Right lung (tissue), 5 donors: ENCODE measurements around the gene EFCAB6. TPM values are rescaled to one million over a fixed set of nuclear protein-coding genes. Genes with fewer than 3 reads are reported as not detected.

Experiments used
- DNase-seq, 2 donors: peaks; one replicate each; pipeline ENCODE4 v3.0.0-alpha.2; 2013
- polyA plus RNA-seq, 5 donors: library from polyadenylated mRNA; unstranded; fragments of 120-200 nt; gene quantifications; one replicate each; pipeline versions ENCODE4 v1.2.1 to v1.2.3, GENCODE V29; 2013; ENCODE audit warnings: inconsistent platforms in 1 of 5, low replicate concordance in 1 of 5; ENCODE audit not compliant: insufficient read length in 5 of 5, insufficient read depth in 1 of 5

EFCAB6 gene
- polyA plus RNA-seq, 5 donors = 3.4 to 5.9 (median 3.9) TPM

DNA sequence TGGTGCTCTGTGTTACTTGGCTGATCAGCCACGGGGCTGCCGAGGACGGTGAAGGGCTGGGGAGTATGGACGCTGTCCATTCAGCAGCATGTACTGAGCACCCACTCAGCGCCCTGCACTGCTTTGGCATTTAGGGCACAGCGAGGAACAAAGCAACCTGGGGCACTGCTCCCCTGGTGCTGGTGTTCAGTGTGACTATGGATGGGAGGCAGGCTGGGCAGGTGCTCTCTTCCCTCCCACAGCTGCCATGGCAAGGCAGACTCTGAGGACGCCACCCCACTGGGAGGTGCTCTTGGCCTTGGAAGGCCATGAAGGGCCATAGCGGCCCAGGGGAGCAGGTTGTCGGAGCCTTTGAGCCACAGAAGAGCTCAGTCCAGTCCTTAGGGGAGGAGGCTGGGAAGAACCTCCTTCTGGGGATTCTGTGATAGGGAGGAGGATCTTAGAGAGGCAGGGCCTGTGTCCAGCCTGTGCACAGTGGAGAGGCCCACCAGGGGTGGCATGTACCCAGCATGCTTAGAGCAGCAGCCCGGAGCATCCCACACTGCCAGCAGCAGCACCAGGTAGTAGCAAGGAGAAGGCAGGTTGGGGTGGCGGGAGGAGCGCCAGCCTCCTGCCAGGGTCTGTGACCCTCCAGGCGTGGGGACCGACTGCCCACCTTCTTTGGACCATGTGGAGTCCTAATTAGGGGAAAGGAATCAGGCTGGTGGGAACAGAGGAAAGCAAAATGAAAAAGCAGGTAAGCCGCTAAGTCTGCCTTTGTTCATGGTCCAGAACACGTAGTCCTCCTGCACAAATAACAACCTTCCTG, 258.4 kb downstream of the EFCAB6 start:
- no peak for DNase-seq

DNA sequence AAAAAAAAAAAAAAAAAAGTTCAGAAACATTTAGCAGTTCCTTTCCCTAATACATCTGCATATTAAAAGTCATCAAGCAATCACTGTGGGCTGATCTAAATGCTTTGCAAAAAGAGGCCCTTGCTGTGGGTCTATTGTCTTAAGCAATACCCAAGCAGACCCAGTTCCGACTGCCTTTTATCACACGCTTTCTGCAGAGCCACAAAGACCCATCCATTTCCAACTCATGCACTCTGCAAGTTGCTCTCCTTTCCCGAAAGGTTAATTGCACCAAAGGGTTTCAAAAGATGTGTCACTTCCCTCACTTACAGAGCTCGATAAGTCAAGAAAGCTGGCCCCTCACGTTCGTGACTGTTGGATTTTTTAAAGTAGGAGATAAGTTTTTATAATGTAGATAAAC, 261.4 kb downstream of the EFCAB6 start:
- no peak for DNase-seq

DNA sequence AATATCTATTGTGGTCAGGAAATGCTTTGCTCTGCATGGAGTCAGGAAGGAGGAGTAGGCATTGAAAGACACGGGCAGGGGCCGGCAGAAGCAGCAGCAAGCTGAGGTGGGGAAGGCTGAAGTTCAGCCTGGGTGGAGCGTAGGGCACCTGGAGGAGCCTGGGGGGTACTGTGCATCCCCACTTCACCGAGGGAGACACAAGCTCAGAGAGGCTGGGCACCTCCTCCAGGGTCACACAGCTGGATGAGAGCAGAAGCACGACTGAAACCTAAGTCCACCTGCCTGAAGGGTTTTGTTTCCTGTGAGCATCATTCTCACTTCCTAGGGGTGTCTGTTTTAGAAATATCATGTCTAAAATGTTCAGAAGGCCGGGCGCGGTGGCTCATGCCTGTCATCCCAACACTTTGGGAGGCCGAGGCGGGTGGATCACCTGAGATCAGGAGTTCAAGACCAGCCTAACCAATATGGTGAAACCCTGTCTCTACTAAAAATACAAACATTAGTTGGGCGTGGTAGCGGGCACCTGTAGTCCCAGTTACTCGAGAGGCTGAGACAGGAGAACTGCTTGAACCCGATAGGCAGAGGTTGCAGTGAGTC, 262.0 kb downstream of the EFCAB6 start:
- DNase-seq = no peak

- DNase-seq = no peak
These were observed 265.9 kb downstream of the EFCAB6 start for GRCh38 chr22:43546186-43546585.

GRCh38 chr22:43544289-43544673, 267.8 kb downstream of the EFCAB6 start:
- DNase-seq = no peak

GRCh38 chr22:43543522-43544288, 268.4 kb downstream of the EFCAB6 start:
- DNase-seq = no peak

DNA sequence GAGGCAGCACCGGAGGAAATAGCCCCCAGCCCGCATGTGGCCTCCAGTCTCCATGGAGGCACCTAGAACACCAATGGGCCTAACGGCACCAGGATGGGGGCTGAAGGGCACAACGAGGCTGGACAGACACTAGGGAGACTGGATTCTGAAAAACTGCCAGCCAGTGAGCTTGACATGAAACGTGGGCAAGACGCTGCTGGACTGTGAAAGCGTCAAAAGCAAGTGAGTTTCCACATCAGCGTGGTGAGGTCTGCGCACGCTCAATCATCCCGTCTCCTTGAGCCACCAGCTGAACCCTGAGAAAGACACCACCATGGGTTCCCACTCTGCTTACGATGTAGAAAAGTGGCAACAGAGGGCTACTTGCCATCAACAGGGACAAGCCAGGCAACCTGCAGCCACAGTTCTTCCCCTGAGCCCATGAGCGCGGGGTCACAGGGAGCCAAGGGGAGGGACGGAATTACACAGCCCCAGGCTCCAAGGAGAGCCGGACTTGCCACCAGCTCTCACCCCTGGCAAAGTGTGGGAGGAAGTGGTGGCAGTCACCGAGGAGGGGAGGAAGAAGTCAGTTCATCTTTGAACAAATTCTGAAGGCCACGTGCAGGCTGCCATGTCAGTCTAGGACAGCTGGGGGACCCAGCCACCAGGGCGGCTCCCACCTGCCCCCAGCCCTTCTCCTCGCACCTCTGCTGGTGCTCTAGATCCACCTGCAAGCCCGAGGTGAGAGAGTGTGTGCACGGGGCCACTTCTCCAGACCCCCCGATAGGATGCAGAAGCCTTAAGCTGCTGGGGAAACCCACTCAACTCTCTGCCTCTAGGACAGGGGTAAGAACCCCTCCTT, 269.2 kb downstream of the EFCAB6 start:
- DNase-seq = no peak

DNA sequence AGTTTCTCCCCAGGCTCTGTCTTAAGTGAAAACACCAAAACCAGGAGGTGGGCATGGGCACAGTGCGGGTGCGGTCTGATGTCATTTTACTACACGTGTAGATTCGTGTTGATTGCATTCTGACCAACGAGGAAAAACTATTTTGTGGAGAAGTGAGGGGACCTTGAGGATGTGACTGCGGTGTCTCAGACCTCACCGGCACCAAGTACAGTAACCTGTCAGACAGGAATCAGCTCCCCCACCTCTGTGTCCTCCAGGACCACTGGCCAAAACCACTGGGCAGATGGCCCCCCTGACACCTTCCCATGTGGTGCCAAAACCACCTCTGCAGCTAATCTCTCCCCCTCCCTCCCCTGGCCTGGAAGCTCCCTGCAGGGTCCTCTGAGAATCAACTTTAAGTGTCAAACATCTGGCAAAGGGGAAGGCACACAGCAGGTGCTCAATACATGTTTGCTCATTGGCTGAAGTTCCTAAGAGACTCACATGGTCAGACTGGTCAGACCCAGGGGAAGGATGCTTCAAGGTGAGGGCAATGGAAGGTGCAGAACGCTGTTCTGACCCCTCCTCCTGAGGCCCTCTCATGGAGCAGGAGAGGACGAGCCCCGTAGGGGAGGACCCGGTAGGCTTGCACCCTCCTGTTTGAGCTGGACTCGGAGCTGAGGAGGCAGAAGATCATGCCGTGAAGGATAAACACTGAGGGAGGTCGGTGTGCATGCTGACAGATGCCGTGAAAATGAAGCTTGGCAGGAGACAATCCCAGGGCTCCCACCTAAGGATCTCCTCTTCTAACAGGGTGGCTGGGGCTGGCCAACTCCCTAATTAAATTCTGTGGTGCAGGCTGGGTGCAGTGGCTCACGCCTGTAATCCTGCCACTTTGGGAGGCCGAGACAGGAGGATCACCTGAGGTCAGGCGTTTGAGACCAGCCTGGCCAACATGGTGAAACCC, 270.4 kb downstream of the EFCAB6 start:
- DNase-seq = no peak

DNA sequence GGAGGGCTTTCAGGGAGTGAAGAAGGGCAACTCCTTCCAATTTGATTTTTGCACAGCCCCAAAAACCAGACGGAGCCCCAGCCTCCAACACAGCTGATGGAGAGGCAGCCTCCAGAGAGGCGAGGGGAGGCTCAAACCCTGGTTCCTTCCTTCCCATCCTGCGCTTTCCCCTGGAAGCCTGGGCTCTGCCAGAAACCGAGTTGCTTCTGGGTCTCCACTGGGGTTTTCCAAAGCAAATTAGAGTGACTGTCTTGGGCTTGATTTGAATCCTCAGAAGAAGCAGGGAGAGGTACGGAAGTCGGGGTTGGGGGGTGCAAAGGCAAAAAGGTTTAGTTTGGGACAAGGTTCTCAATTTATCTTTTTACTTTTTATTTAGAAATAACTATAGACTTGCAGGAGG, 271.1 kb downstream of the EFCAB6 start:
- no peak for DNase-seq

- DNase-seq = no peak
These were observed 271.6 kb downstream of the EFCAB6 start for GRCh38 chr22:43540529-43540923.

- DNase-seq = no peak
These were observed 272.3 kb downstream of the EFCAB6 start for GRCh38 chr22:43539572-43540528.

- no peak for DNase-seq
These were observed 275.0 kb downstream of the EFCAB6 start for GRCh38 chr22:43537019-43537585.

GRCh38 chr22:43535741-43536140, 276.4 kb downstream of the EFCAB6 start:
- no peak for DNase-seq

DNA sequence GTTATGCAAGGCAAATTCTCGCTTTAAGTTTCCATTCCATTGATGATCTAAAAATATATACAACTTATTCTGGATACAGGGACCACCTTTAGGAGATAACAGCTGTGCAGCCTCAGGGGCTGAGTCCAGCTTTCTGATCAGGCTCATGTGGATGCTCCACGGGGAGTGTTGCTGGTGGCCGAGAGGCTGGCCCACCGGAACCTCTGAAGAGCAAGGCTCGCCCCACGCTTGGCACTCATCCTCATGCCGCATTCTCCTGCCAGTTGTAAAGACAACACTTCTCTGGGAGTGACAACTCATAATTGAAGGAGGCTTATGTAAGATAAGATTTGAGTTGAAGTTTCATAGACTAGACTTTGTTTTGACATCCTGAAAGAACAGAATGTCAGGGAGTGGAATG, 276.8 kb downstream of the EFCAB6 start:
- DNase-seq = no peak

DNA sequence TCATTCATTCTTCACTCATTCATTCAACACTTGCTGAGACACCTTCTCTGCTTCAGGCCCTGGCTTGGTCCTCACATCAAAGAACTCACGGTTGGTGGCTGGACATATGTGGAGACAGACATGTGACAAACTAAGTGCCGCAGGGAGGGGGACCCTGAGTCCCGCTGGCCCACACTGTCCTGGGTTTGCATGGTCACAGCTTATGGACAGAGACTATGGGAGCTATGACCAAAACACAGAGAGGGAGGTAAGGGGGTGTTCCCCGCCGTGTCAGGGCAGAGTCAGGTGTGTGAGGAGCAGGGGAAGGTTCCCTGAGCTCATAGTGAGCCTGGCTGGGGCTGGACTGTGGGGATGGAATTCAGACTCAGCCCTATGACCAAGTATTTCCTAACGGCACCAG, 277.2 kb downstream of the EFCAB6 start:
- no peak for DNase-seq

- DNase-seq = no peak
These were observed 278.3 kb downstream of the EFCAB6 start for GRCh38 chr22:43533656-43534428.

- no peak for DNase-seq
These were observed 279.0 kb downstream of the EFCAB6 start for GRCh38 chr22:43533156-43533530.
